MM.1S (cell line): ENCODE measurements around the gene STRIP2.
"Not testable (repeated sequence)": the region's sequence is repeated elsewhere in the genome, so short reads cannot be mapped to it uniquely, and the experiment has no call there.

Experiments used
- DNase-seq: peaks from one replicate; pipeline ENCODE4 v3.0.0-alpha.2; 2015
- H2AFZ ChIP-seq: fragments of 300-600 bp; sonication (generic); 2 replicates; pipeline ENCODE4 v1.6.0; 2016; ENCODE audit warnings: antibody characterized with exemption, low read length
- H3F3A ChIP-seq: fragments of 300-600 bp; sonication (generic); 2 replicates; pipeline ENCODE4 v1.6.1; 2016; ENCODE audit warnings: mild to moderate bottlenecking, antibody characterized with exemption, low read length, moderate library complexity, mixed read lengths; ENCODE audit not compliant: insufficient read depth
- H3K27ac ChIP-seq: fragments of 300-600 bp; sonication (generic); 2 replicates; pipeline ENCODE4 v1.5.1; 2016; ENCODE audit warnings: mild to moderate bottlenecking, low read length
- H3K27me3 ChIP-seq: fragments of 300-600 bp; sonication (generic); replicated peaks from 2 replicates; pipeline ENCODE4 v1.6.0; 2016; ENCODE audit warnings: low read length; ENCODE audit not compliant: insufficient read depth
- H3K36me3 ChIP-seq: fragments of 300-600 bp; sonication (generic); replicated peaks from 2 replicates; pipeline ENCODE4 v1.6.1; 2016; ENCODE audit warnings: mild to moderate bottlenecking, low read length, mixed read lengths; ENCODE audit not compliant: insufficient read depth
- H3K4me1 ChIP-seq: fragments of 300-600 bp; sonication (generic); 2 replicates; pipeline ENCODE4 v1.6.1; 2016; ENCODE audit warnings: low read length, mixed read lengths
- H3K4me2 ChIP-seq: fragments of 300-600 bp; sonication (generic); 2 replicates; pipeline ENCODE4 v1.6.0; 2016; ENCODE audit warnings: low read depth, low read length
- H3K4me3 ChIP-seq: fragments of 300-600 bp; sonication (generic); 2 replicates; pipeline ENCODE4 v1.5.1; 2016; ENCODE audit warnings: low read length, mixed read lengths
- H3K79me2 ChIP-seq: fragments of 300-600 bp; sonication (generic); 2 replicates; pipeline ENCODE4 v1.6.1; 2016; ENCODE audit warnings: mixed run types, low read length, mixed read lengths
- H3K9ac ChIP-seq: fragments of 300-600 bp; sonication (generic); 2 replicates; pipeline ENCODE4 v1.6.1; 2016; ENCODE audit warnings: low read length, mixed read lengths
- H3K9me2 ChIP-seq: fragments of 300-600 bp; sonication (generic); replicated peaks from 2 replicates; pipeline ENCODE4 v1.6.1; 2016; ENCODE audit warnings: mild to moderate bottlenecking, low read length, mixed read lengths; ENCODE audit not compliant: insufficient read depth
- H3K9me3 ChIP-seq: fragments of 300-600 bp; sonication (generic); replicated peaks from 2 replicates; pipeline ENCODE4 v1.6.1; 2016; ENCODE audit warnings: mild to moderate bottlenecking, low read length, mixed read lengths; ENCODE audit not compliant: insufficient read depth
- H4K20me1 ChIP-seq: fragments of 300-600 bp; sonication (generic); 2 replicates; pipeline ENCODE4 v1.6.1; 2016; ENCODE audit warnings: mild to moderate bottlenecking, low read length, moderate library complexity, mixed read lengths; ENCODE audit not compliant: insufficient read depth
- EZH2 ChIP-seq: fragments of 300-600 bp; sonication (generic); optimal IDR thresholded peaks from 2 replicates; pipeline ENCODE3; 2017; ENCODE audit warnings: low read depth, mild to moderate bottlenecking, antibody characterized with exemption, low read length, mixed read lengths
- EZH2phosphoT487 ChIP-seq: fragments of 300-600 bp; sonication (generic); IDR thresholded peaks from 2 replicates; pipeline ENCODE4 v1.6.1; 2018; ENCODE audit warnings: antibody characterized with exemption, low read length
- TF ChIP-seq, protein P1 (sequence below): fragments of 300-600 bp; sonication (generic); IDR thresholded peaks from 2 replicates; pipeline ENCODE4 v1.5.1; 2016; ENCODE audit warnings: antibody characterized with exemption, low read length, mixed read lengths

STRIP2 gene

DNA sequence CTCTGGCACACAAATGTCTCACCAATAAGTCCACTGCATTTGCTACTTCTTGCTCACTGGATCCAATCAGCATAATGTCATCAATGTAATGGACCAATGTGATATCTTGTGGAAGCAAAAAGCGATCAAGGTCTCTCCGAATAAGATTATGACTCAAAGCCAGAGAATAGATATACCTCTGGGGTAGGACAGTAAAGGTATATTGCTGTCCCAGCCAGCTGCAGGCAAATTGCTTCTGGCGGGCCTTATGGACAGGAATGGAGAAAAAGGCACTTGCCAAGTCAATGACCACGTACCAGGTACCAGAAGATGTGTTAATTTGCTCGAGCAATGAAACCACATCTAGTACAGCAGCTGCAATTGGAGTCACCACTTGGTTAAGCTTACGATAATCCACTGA is 13.2 kb downstream of the STRIP2 start:
- H3K9me2 ChIP-seq, DNase-seq, H3K9me3 ChIP-seq, H3K27ac ChIP-seq, H4K20me1 ChIP-seq, H2AFZ ChIP-seq, H3K27me3 ChIP-seq, H3K4me2 ChIP-seq, H3K36me3 ChIP-seq, H3K4me1 ChIP-seq, H3F3A ChIP-seq, H3K4me3 ChIP-seq, H3K9ac ChIP-seq, H3K79me2 ChIP-seq: not testable (repeated sequence)

GRCh38 chr7:129448608-129449007 is 14.4 kb downstream of the STRIP2 start:
- H3K9me3 ChIP-seq, H3K4me2 ChIP-seq, H4K20me1 ChIP-seq, H3K36me3 ChIP-seq, H3K4me1 ChIP-seq, DNase-seq, H3K27ac ChIP-seq, H3K9ac ChIP-seq, H2AFZ ChIP-seq, H3K9me2 ChIP-seq, H3K4me3 ChIP-seq, H3K27me3 ChIP-seq, H3F3A ChIP-seq, H3K79me2 ChIP-seq: not testable (repeated sequence)

DNA sequence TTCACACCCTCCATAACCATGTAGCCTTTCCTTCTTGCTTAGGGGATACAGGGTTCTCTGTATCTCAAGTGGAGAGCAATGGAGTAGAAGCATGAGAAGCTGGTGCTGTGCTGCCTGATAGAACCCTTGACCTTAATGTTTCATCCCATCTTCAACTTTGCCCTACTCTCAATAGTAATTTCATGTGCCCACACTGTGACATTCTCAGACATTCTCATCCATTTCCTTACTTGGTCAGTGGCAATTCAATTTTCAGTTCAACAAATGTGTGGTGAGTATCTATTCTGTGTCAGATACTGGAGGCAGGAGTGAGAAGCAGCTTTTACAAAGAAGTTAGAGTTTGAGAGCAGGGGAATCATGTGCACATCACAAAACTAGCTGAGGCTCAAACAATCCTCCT is 16.1 kb downstream of the STRIP2 start:
- Histone ChIP-seq H3K9ac (no peak overlapping the region), H3K4me2 (no peak overlapping the region), H3K9me2 (no peaks in the 10 kb centered on the region), H3K27me3 (no peaks in the 10 kb centered on the region), H3K4me1 (peaks cover 14% of the 10 kb centered on the region), H3F3A (no peaks in the 10 kb centered on the region), H4K20me1 (no peaks in the 10 kb centered on the region), H2AFZ (no peak overlapping the region), H3K27ac (no peak overlapping the region), H3K79me2 (no peaks in the 10 kb centered on the region), H3K36me3 (no peaks in the 10 kb centered on the region), H3K4me3 (no peak overlapping the region), H3K9me3 (no peaks in the 10 kb centered on the region)
- TF ChIP-seq, protein P1, sequence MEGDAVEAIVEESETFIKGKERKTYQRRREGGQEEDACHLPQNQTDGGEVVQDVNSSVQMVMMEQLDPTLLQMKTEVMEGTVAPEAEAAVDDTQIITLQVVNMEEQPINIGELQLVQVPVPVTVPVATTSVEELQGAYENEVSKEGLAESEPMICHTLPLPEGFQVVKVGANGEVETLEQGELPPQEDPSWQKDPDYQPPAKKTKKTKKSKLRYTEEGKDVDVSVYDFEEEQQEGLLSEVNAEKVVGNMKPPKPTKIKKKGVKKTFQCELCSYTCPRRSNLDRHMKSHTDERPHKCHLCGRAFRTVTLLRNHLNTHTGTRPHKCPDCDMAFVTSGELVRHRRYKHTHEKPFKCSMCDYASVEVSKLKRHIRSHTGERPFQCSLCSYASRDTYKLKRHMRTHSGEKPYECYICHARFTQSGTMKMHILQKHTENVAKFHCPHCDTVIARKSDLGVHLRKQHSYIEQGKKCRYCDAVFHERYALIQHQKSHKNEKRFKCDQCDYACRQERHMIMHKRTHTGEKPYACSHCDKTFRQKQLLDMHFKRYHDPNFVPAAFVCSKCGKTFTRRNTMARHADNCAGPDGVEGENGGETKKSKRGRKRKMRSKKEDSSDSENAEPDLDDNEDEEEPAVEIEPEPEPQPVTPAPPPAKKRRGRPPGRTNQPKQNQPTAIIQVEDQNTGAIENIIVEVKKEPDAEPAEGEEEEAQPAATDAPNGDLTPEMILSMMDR: no peak
- TF ChIP-seq EZH2phosphoT487: no peak
- no peak for TF ChIP-seq EZH2
- no peak for DNase-seq

- Histone ChIP-seq H3K27ac (no peak overlapping the region), H3K9me3 (no peaks in the 10 kb centered on the region), H3K9me2 (no peaks in the 10 kb centered on the region), H3K9ac (no peak overlapping the region), H3K4me3 (no peak overlapping the region), H2AFZ (no peak overlapping the region), H3K4me1 (peaks cover 14% of the 10 kb centered on the region), H3K36me3 (no peaks in the 10 kb centered on the region), H3F3A (no peaks in the 10 kb centered on the region), H3K4me2 (no peak overlapping the region), H3K79me2 (no peaks in the 10 kb centered on the region), H4K20me1 (no peaks in the 10 kb centered on the region), H3K27me3 (no peaks in the 10 kb centered on the region)
- DNase-seq: no peak
- TF ChIP-seq, protein P1: no peak
- TF ChIP-seq EZH2: no peak
- no peak for TF ChIP-seq EZH2phosphoT487
These were observed 18.5 kb downstream of the STRIP2 start for GRCh38 chr7:129452589-129453231.
